A172 (cell line): ENCODE data around the gene TENM3. TPM values are rescaled to one million over a fixed set of nuclear protein-coding genes. Genes with fewer than 3 reads are reported as not detected.

Experiments
- DNase-seq: peaks from one replicate; pipeline ENCODE4 v3.0.0-alpha.2; 2015; ENCODE audit warnings: low spot score
- total RNA-seq: library from RNA; depleted of rRNA; stranded (reverse); fragments of >200 nt; shearing (Covaris generic); gene quantifications from 2 replicates; pipeline ENCODE4 v1.2.3, GENCODE V29; 2014

Gene TENM3
- total RNA-seq, 1 experiment from 2014 or later: 92.1 TPM

DNA sequence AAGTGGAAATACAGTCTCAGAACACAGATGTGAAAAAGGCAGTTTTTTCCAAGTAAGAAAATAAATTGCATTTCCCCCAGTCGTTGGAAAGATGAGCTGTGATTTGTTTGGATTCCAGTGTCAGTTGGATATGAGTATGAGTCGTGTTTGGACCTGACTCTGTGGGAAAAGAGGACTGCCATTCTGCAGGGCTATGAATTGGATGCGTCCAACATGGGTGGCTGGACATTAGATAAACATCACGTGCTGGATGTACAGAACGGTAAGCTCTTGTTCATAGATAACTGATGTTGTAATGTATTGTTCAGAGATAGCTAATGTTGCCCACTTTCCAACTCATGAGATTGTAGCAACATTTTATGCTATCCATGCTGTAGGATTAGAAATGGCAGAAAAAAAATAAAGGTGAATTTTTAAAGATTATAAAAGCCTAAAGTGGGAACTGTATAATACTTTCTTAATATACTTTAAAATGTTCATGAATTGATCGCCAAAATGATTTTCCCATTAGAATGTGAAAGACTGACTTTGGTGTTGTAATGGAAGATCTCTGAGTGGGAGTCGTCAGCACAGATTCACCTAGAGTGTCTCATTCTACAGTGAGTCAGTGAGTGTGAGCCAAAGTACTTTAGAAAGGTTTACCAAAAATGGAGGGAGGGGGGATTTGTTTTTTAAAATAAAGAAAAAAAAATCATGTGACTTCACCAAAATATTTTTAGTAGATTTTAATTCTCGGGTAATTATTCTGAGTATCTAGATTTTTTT, 495.3 kb downstream of the TENM3 start:
- no peak for DNase-seq

DNA sequence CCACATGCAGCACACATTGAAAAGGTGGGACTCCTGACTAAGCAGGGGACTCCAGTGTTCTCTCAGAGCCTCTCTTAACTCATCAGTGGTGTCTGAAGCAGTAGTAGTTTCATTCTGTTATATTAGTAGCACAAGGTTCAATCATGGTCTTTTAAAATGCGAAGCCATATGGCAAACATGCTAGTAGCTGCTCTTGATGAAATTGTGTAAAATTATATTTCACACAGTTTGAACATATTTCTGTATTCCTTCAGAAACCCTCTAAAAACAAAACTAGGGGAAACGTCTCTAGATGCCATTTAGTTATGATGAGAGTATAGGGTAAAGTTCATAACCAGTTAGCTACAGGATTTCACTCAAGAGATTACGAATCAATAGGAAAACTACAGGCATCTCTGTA, 497.1 kb downstream of the TENM3 start:
- DNase-seq: no peak

- no peak for DNase-seq
These were observed 497.9 kb downstream of the TENM3 start for GRCh38 chr4:182741054-182741453.

DNA sequence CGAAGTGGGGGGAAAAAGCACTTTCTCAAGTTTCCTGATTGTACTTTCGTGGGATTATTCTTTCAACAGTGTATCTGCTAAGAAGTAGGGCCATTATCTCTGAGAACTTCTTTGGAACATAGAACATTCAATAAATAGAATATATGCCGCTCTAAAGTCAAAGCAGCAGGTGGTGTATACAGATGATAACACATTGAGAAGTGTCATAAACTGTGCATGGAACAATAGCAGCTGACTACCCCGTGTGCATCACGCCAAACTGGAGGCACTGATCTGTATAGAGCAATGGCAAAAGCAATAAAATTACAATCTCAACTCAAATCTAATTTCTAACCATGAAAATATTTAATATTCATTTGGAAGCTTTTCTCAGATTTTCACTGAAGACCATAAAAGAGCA, 498.7 kb downstream of the TENM3 start:
- DNase-seq: no peak

GRCh38 chr4:182743815-182744214, 500.6 kb downstream of the TENM3 start:
- no peak for DNase-seq

DNA sequence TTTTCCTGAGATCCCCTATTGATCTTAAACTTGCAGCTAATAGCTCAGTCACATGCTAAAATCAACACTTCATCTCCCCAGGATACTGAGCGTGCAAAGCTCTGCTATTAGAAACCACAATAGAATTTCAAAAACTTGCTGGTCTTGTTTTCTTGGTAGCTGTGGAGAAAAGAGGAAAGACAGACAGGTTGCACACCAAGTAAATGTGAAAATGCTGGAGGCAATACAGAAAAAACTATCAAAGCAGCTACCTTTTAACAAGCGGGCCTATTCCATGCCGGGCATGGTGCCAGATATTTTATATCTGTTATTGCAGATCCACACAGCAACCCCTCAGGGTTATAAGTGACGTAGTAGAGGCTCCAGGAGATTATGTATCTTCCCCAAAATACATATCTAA, 502.0 kb downstream of the TENM3 start:
- DNase-seq: no peak

DNA sequence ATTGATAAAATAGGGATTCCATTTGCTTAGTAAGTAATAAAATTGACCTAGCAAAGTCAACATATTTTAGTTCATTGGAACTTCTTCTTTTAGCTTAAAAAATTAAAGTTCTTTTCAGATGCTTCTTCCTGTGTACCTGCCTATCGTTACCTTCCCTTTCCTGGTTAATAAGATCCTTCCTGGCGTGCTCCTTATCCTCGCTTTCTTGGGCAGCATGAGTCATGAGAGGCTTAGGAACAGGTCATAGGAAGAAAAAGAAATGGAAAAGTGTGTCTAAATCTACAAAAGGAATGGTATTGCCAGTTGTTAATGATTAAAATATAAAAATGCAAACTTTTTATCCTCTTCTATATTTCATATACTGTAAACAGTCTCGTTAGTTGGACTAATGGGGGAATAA, 503.7 kb downstream of the TENM3 start:
- no peak for DNase-seq

- DNase-seq: no peak
These were observed 505.1 kb downstream of the TENM3 start for GRCh38 chr4:182748283-182748682.

- DNase-seq: peak; percentile 47
These were observed 505.7 kb downstream of the TENM3 start for GRCh38 chr4:182748949-182749348.

- DNase-seq: no peak
These were observed 506.5 kb downstream of the TENM3 start for GRCh38 chr4:182749667-182750167.

DNA sequence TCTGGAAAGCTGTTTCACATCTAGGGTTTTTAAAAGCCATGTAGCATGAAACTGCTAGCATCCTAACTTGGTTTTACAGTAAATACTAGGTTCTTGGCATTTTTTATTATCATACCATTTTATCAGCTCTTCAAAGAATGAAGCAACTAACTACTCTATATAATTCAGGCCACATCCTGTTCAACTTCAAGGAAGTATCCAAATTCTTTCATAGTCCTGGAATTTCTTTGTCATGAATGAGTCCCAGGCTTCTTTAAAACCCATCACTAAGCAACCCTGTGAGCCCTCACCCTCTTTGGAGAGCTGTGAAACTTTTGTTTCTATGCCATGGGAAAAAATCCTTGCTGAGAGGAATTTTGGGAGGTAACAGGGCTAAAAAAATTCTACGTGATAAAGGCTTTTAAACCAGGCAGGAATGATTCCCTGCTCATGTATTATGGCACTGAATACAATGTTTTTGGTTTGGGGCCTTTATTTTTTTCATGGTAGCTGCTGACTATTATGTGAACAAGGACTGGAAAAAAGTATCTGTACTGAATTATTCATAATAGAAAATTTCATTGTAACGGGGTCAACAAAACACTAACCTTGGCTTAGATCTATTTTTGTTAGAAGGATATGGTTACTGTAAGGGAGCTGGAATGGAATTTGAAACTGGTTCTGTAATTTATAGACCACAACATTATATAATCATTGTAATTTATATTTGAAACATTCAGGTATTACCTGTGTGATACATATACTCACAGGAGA, 509.1 kb downstream of the TENM3 start:
- DNase-seq: peak; percentile 82

GRCh38 chr4:182754895-182755294, 511.7 kb downstream of the TENM3 start:
- no peak for DNase-seq

DNA sequence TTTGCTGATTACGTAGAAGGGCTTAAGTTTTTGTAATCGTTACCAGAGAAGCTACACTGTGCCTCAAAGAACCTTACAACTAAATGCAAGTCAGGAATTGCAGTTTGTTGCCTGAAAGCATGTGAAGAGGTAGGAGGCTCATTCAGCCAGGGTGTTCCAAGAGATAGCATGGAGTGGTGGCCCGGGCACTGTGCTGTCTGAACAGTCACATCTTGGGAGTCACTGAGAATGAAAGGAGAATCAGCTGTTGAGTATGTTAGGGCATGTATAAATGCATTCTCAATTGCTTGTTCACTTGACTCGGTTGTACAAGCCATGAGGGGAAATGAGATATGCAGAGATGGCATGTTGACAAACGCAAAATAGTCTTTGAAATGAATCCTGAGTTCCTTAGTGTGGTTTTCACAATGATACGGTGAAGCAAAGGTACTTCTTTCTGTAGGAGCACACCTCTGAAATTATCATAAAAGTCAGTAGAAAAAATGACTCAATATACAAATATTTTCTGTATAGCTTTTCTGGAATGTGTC, 513.0 kb downstream of the TENM3 start:
- no peak for DNase-seq

GRCh38 chr4:182758273-182758672, 515.1 kb downstream of the TENM3 start:
- no peak for DNase-seq

GRCh38 chr4:182760551-182761043, 517.4 kb downstream of the TENM3 start:
- no peak for DNase-seq

DNA sequence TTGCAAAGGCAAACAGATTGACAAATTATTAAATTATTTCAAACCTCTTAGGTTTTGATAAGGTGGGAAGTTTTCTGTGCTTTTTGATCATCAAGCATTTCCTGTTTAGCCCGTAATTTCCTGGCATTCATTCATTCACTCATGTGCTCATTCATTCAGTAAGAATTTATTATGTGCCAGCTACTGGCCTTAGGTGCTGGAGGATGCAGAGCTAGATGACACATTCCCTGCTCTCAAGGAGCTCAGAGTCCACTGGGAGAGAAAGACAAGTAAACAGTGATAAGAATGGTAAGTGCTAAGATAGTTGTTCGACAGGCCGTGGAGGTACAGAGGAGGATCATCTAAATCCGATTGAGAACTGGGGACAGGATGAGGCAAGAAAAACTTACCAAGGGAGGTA, 520.9 kb downstream of the TENM3 start:
- DNase-seq: no peak

- no peak for DNase-seq
These were observed 521.4 kb downstream of the TENM3 start for GRCh38 chr4:182764642-182765041.

GRCh38 chr4:182765987-182766856, 523.0 kb downstream of the TENM3 start:
- DNase-seq: no peak

GRCh38 chr4:182766857-182767250, 523.7 kb downstream of the TENM3 start:
- DNase-seq: no peak

DNA sequence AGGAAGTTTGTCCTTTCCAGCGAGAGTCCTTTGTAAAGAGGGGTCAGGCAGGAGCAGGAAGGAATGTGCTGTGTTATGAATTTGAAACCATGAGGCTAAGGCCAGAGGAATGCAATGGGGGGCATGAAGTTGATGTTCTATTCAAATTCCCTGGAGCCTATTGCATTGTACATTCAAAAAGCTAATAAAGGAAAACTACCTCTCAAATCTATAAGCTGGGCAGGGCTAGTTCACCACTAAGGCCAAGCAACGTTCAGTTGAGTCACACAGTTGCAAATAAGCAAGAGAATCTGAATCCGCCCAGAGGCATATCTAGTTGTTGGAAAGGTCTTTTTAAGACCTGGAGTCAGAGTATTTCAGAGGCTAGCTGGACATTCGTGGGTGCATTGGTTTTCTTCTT, 525.6 kb downstream of the TENM3 start:
- no peak for DNase-seq

DNA sequence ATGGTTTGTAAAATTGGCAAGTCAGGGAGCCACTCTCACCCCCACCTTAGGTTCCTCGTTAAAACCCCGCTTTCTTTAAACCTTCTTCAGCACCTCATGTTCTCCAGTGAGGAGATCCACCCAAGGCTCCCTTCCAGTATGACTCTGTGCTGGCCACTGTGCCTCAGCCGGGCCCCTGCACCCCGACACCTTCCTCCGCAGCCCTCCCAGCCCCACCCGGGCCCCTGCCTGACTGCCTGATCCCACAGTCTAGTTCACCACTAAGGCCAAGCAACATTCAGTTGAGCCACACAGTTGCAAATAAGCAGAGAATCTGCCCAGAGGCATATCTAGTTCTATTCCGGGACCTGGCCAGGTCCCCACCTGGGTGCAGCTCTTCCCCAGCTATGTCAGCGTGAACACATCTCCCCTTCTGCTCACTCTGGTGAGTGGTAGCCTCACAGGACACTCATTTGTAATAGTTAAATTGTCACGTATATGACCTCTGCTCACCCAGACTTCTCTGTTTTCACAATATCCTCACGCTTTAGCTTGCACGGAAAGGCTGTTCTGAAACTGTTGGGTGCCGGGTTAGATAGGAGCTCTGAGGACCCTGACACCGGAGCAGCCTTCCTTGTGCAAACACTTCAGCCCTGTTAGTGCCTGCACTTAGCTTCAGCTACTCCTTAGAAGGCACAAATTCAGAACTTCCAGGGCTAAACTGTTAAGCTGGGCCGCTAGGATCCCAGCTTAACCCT, 527.2 kb downstream of the TENM3 start:
- DNase-seq: no peak
